HepG2 (cell line): ENCODE data around the gene TUBB2B. TPM values are rescaled to one million over a fixed set of nuclear protein-coding genes. Genes with fewer than 3 reads are reported as not detected.

Experiments
- ATF3 ChIP-seq: sonication (generic); formaldehyde crosslinking; IDR thresholded peaks from 2 replicates; pipeline ENCODE4 v1.4.0; 2020; ENCODE audit warnings: missing genetic modification reagents
- CENPBD1 ChIP-seq: sonication (generic); formaldehyde crosslinking; IDR thresholded peaks from 2 replicates; pipeline ENCODE4 v1.8.0; 2022; ENCODE audit warnings: missing genetic modification reagents, low read depth, mild to moderate bottlenecking, borderline replicate concordance
- DMTF1 ChIP-seq: sonication (generic); formaldehyde crosslinking; IDR thresholded peaks from 2 replicates; pipeline ENCODE4 v1.4.0; 2020; ENCODE audit warnings: mild to moderate bottlenecking, missing genetic modification reagents
- GABPB1 ChIP-seq: IDR thresholded peaks from 2 replicates; pipeline ENCODE4 v1.6.1; 2016; ENCODE audit warnings: mild to moderate bottlenecking, missing genetic modification reagents, moderate library complexity, missing compliant biosample characterization
- HMG20A ChIP-seq: IDR thresholded peaks from 2 replicates; pipeline ENCODE4 v1.6.1; 2016; ENCODE audit warnings: borderline replicate concordance
- KDM1A ChIP-seq: IDR thresholded peaks from 2 replicates; pipeline ENCODE4 v1.6.1; 2016; ENCODE audit warnings: missing compliant biosample characterization
- KDM3A ChIP-seq: IDR thresholded peaks from 2 replicates; pipeline ENCODE4 v1.6.1; 2018; ENCODE audit warnings: low read depth, missing compliant biosample characterization
- MEIS1 ChIP-seq: sonication (generic); formaldehyde crosslinking; IDR thresholded peaks from 2 replicates; pipeline ENCODE4 v1.9.0; 2021; ENCODE audit warnings: mild to moderate bottlenecking, missing genetic modification reagents, moderate library complexity, borderline replicate concordance
- MEIS2 ChIP-seq: sonication (generic); formaldehyde crosslinking; IDR thresholded peaks from 2 replicates; pipeline ENCODE4 v1.9.0; 2021; ENCODE audit warnings: mild to moderate bottlenecking, missing genetic modification reagents
- NR1H2 ChIP-seq: sonication (generic); formaldehyde crosslinking; IDR thresholded peaks from 2 replicates; pipeline ENCODE4 v1.8.1; 2022; ENCODE audit warnings: low read depth, missing genetic modification reagents, borderline replicate concordance
- NR2C2 ChIP-seq: sonication (generic); formaldehyde crosslinking; IDR thresholded peaks from 2 replicates; pipeline ENCODE4 v1.4.0; 2020; ENCODE audit warnings: missing genetic modification reagents, mild to moderate bottlenecking, moderate library complexity, borderline replicate concordance
- RCOR2 ChIP-seq: IDR thresholded peaks from 2 replicates; pipeline ENCODE4 v1.6.1; 2016; ENCODE audit warnings: missing biosample characterization, missing genetic modification reagents
- RNF219 ChIP-seq: sonication (generic); formaldehyde crosslinking; IDR thresholded peaks from 2 replicates; pipeline ENCODE4 v1.5.0; 2020; ENCODE audit warnings: mild to moderate bottlenecking, missing genetic modification reagents
- SMC3 ChIP-seq: IDR thresholded peaks from 2 replicates; pipeline ENCODE4 v1.6.1; 2011; ENCODE audit warnings: low read length, improper control_type of control experiment
- ZNF101 ChIP-seq: sonication (generic); formaldehyde crosslinking; IDR thresholded peaks from 2 replicates; pipeline ENCODE4 v1.4.0; 2020; ENCODE audit warnings: mild to moderate bottlenecking, low read depth, missing genetic modification reagents, borderline replicate concordance
- ZNF17 ChIP-seq: sonication (generic); formaldehyde crosslinking; IDR thresholded peaks from 2 replicates; pipeline ENCODE4 v1.5.0; 2020; ENCODE audit warnings: mild to moderate bottlenecking, missing genetic modification reagents
- ZNF30 ChIP-seq: sonication (generic); formaldehyde crosslinking; IDR thresholded peaks from 2 replicates; pipeline ENCODE4 v1.5.0; 2020; ENCODE audit warnings: mild to moderate bottlenecking, missing genetic modification reagents
- ZNF432 ChIP-seq: sonication (generic); formaldehyde crosslinking; IDR thresholded peaks from 2 replicates; pipeline ENCODE4 v1.5.0; 2020; ENCODE audit warnings: missing genetic modification reagents, mild to moderate bottlenecking, borderline replicate concordance
- ZNF558 ChIP-seq: sonication (generic); formaldehyde crosslinking; IDR thresholded peaks from 2 replicates; pipeline ENCODE4 v1.9.0; 2022; ENCODE audit warnings: mild to moderate bottlenecking, missing genetic modification reagents, borderline replicate concordance
- ZNF570 ChIP-seq: sonication (generic); formaldehyde crosslinking; IDR thresholded peaks from 2 replicates; pipeline ENCODE4 v1.4.0; 2020; ENCODE audit warnings: mild to moderate bottlenecking, missing genetic modification reagents, borderline replicate concordance
- ZNF670 ChIP-seq: sonication (generic); formaldehyde crosslinking; IDR thresholded peaks from 2 replicates; pipeline ENCODE4 v1.8.0; 2022; ENCODE audit warnings: mild to moderate bottlenecking, missing genetic modification reagents, borderline replicate concordance
- polyA plus RNA-seq, 8 experiments: library from polyadenylated mRNA; depleted of rRNA in 3 of 8; stranded (reverse) in 7 of 8; unstranded in 1 of 8; fragments of >200 nt; fragmentation: Illumina TruSeq in 4 of 8; extraction: Trizol in 4 of 8; gene quantifications; 2 replicates each; pipeline versions ENCODE4 v1.2.1 to v1.2.3, GENCODE V29; 2011 to 2016; ENCODE audit warnings: low read depth in 4 of 8, missing spikeins in 1 of 8, mixed read lengths in 1 of 8; ENCODE audit not compliant: insufficient read depth in 1 of 8
- total RNA-seq, 5 experiments: library from RNA; depleted of rRNA; stranded (reverse); fragments of >200 nt; fragmentation: Illumina TruSeq; extraction: Trizol; gene quantifications; 2 replicates each; pipeline ENCODE4 v1.2.3, GENCODE V29; 2016; ENCODE audit warnings: low read depth in 1 of 5

Gene TUBB2B
- total and polyA plus RNA-seq, 2 of the 13 experiments (the other 11 are each of a cell fraction or from before 2014, with no cell fraction given): 10.3 to 23.6 TPM

GRCh38 chr6:3247255-3248146 is 20.0 kb upstream of the TUBB2B start (continued):
- TF ChIP-seq MEIS2 (CRISPR knock-in tag) (peak; percentile 60), SMC3 (no peak), RNF219 (no peak), KDM1A (CRISPR knock-in tag) (no peak; the same call in 1 of the 2 replicates), ZNF30 (no peak), ZNF570 (no peak), ZNF17 (CRISPR knock-in tag) (no peak), NR1H2 (CRISPR knock-in tag) (no peak), ZNF101 (CRISPR knock-in tag) (no peak), NR2C2 (CRISPR knock-in tag) (no peak), ZNF558 (no peak), GABPB1 (CRISPR knock-in tag) (peak; percentile 57), HMG20A (peak; percentile 45; the same call in 1 of the 2 replicates), ZNF670 (CRISPR knock-in tag) (no peak), RCOR2 (no peak), MEIS1 (no peak), ZNF432 (CRISPR knock-in tag) (no peak), DMTF1 (CRISPR knock-in tag) (no peak), CENPBD1 (CRISPR knock-in tag) (no peak), ATF3 (CRISPR knock-in tag) (peak; percentile 73; the same call in 1 of the 2 replicates), KDM3A (CRISPR knock-in tag) (0 out of 2 replicates have a peak, but pooled peaks have one; percentile 35)
